Measurements from ENCODE around the gene CASP8AP2.
"Not testable (repeated sequence)": the region's sequence is repeated elsewhere in the genome, so short reads cannot be mapped to it uniquely, and the experiment has no call there.

Gene CASP8AP2

GRCh38 chr6:89843070-89843469 is 13.4 kb downstream of the CASP8AP2 start:
- DNase-seq, result no peak
- Histone ChIP-seq H3K9me3 (ENCODE audit: severe bottlenecking) (no peaks in the 10 kb centered on the region), H3K27ac (no peak overlapping the region), H3K4me3 (ENCODE audit: low read depth, low read length) (no peak overlapping the region), H3K27me3 (ENCODE audit: insufficient read depth, low read depth, severe bottlenecking) (no peaks in the 10 kb centered on the region), H3K36me3 (peaks cover 26% of the 10 kb centered on the region)
- TF ChIP-seq CTCF (IDR thresholded peaks at IDR 0.05; ENCODE audit: low read depth, low read length), result no peak

- peaks cover 52% of the 10 kb centered on the region for H3K36me3 ChIP-seq
- not testable (repeated sequence) for H3K27ac ChIP-seq; H3K4me3 ChIP-seq (ENCODE audit: low read depth, low read length); DNase-seq; H3K9me3 ChIP-seq (ENCODE audit: severe bottlenecking); H3K27me3 ChIP-seq (ENCODE audit: insufficient read depth, low read depth, severe bottlenecking)
These were observed 17.8 kb downstream of the CASP8AP2 start for GRCh38 chr6:89847513-89847912.

GRCh38 chr6:89853068-89853467 is 23.4 kb downstream of the CASP8AP2 start:
- Histone ChIP-seq H3K9me3 (ENCODE audit: severe bottlenecking) (no peaks in the 10 kb centered on the region), H3K4me3 (ENCODE audit: low read depth, low read length) (no peak overlapping the region), H3K27ac (no peak overlapping the region), H3K36me3 (peaks cover 91% of the 10 kb centered on the region), H3K27me3 (ENCODE audit: insufficient read depth, low read depth, severe bottlenecking) (no peaks in the 10 kb centered on the region)
- no peak for TF ChIP-seq CTCF (IDR thresholded peaks at IDR 0.05; ENCODE audit: low read depth, low read length)
- no peak for DNase-seq

- no peak for DNase-seq
- H3K9me3 ChIP-seq (ENCODE audit: severe bottlenecking), result no peaks in the 10 kb centered on the region
- H3K36me3 ChIP-seq, result peaks cover 95% of the 10 kb centered on the region
- TF ChIP-seq CTCF (IDR thresholded peaks at IDR 0.05; ENCODE audit: low read depth, low read length), result no peak
- no peak overlapping the region for H3K27ac ChIP-seq
- no peaks in the 10 kb centered on the region for H3K27me3 ChIP-seq (ENCODE audit: insufficient read depth, low read depth, severe bottlenecking)
- H3K4me3 ChIP-seq (ENCODE audit: low read depth, low read length), result no peak overlapping the region
These were observed 28.4 kb downstream of the CASP8AP2 start for GRCh38 chr6:89858041-89858440.

GRCh38 chr6:89859744-89860143 is 30.1 kb downstream of the CASP8AP2 start:
- Histone ChIP-seq H3K27ac (no peak overlapping the region), H3K27me3 (ENCODE audit: insufficient read depth, low read depth, severe bottlenecking) (no peaks in the 10 kb centered on the region), H3K9me3 (ENCODE audit: severe bottlenecking) (no peaks in the 10 kb centered on the region), H3K4me3 (ENCODE audit: low read depth, low read length) (no peak overlapping the region), H3K36me3 (peaks cover 94% of the 10 kb centered on the region)
- TF ChIP-seq CTCF (IDR thresholded peaks at IDR 0.05; ENCODE audit: low read depth, low read length), result no peak
- no peak for DNase-seq

GRCh38 chr6:89862273-89862672 is 32.6 kb downstream of the CASP8AP2 start:
- no peak for DNase-seq
- peaks cover 96% of the 10 kb centered on the region for H3K36me3 ChIP-seq

More at GRCh38 chr6:89862273-89862672, 32.6 kb downstream of the CASP8AP2 start:
- H3K27me3 ChIP-seq (ENCODE audit: insufficient read depth, low read depth, severe bottlenecking), result no peaks in the 10 kb centered on the region
- no peak overlapping the region for H3K27ac ChIP-seq
- H3K9me3 ChIP-seq (ENCODE audit: severe bottlenecking), result no peaks in the 10 kb centered on the region
- no peak overlapping the region for H3K4me3 ChIP-seq (ENCODE audit: low read depth, low read length)
- no peak for TF ChIP-seq CTCF (IDR thresholded peaks at IDR 0.05; ENCODE audit: low read depth, low read length)

All from WERI-Rb-1 (cell line).